Activated T-cell treated with anti-CD3 and anti-CD28 coated beads for 48 hours (primary cell): ENCODE measurements around the gene N4BP2.
"Not testable (repeated sequence)": the region's sequence is repeated elsewhere in the genome, so short reads cannot be mapped to it uniquely, and the experiment has no call there.

Experiments used
- DNase-seq: peaks from one replicate; pipeline ENCODE4 v3.0.0-alpha.2; 2020; ENCODE audit warnings: low read depth

N4BP2 gene

GRCh38 chr4:40056716-40057585 is at the start of gene N4BP2:
Gene N4BP2 (plus strand): TSS chr4:40056850. CDS start chr4:40097341, 40,491 bp downstream.
- peak; percentile 76 for DNase-seq

GRCh38 chr4:40016007-40016406 is 40.6 kb upstream of the N4BP2 start:
- no peak for DNase-seq

GRCh38 chr4:40020221-40020620 is 36.4 kb upstream of the N4BP2 start:
- DNase-seq = no peak

- not testable (repeated sequence) for DNase-seq
Measured at GRCh38 chr4:40021116-40021515, 35.5 kb upstream of the N4BP2 start.

- not testable (repeated sequence) for DNase-seq
Measured at GRCh38 chr4:40024049-40024448, 32.6 kb upstream of the N4BP2 start.

GRCh38 chr4:40032785-40033184 is 23.9 kb upstream of the N4BP2 start:
- no peak for DNase-seq

- no peak for DNase-seq
Measured at GRCh38 chr4:40033613-40034012, 23.0 kb upstream of the N4BP2 start.

- DNase-seq = no peak
Measured at GRCh38 chr4:40038977-40039376, 17.7 kb upstream of the N4BP2 start.

GRCh38 chr4:40040908-40041307 is 15.7 kb upstream of the N4BP2 start:
- no peak for DNase-seq

- no peak for DNase-seq
Measured at GRCh38 chr4:40043786-40044185, 12.9 kb upstream of the N4BP2 start.

- DNase-seq = peak; percentile 16
Measured at GRCh38 chr4:40046311-40046980, 10.2 kb upstream of the N4BP2 start.

GRCh38 chr4:40053161-40053560 is 3.5 kb upstream of the N4BP2 start:
- no peak for DNase-seq

GRCh38 chr4:40055511-40055862 is 1.2 kb upstream of the N4BP2 start:
- DNase-seq = peak; percentile 40

- DNase-seq = peak; percentile 48
Measured at GRCh38 chr4:40055863-40056715, 561 bp upstream of the N4BP2 start.

GRCh38 chr4:40057586-40058091 is 989 bp downstream of the N4BP2 start:
- DNase-seq = peak; percentile 47

- DNase-seq = no peak
Measured at GRCh38 chr4:40058121-40058520, 1.5 kb downstream of the N4BP2 start.

GRCh38 chr4:40058854-40059253 is 2.2 kb downstream of the N4BP2 start:
- DNase-seq = no peak

- DNase-seq = no peak
Measured at GRCh38 chr4:40059362-40059761, 2.7 kb downstream of the N4BP2 start.

- DNase-seq = no peak
Measured at GRCh38 chr4:40065010-40065409, 8.4 kb downstream of the N4BP2 start.

GRCh38 chr4:40066651-40067050 is 10.0 kb downstream of the N4BP2 start:
- DNase-seq = no peak

GRCh38 chr4:40070387-40070786 is 13.7 kb downstream of the N4BP2 start:
- no peak for DNase-seq

- no peak for DNase-seq
Measured at GRCh38 chr4:40086421-40086820, 29.8 kb downstream of the N4BP2 start.
